Stimulated activated CD4-positive, alpha-beta T cell treated with anti-CD3 and anti-CD28 coated beads, Interleukin-4, amount 100 ng/mL, for 24 hours (primary cell): ENCODE data around the gene NSDHL.
"Not testable (repeated sequence)": the region's sequence is repeated elsewhere in the genome, so short reads cannot be mapped to it uniquely, and the experiment has no call there.

Experiments
- DNase-seq: peaks from one replicate; pipeline ENCODE4 v3.0.0-alpha.2; 2020

NSDHL gene

GRCh38 chrX:152895724-152896420, 65.0 kb downstream of the NSDHL start:
- DNase-seq: no peak

GRCh38 chrX:152896450-152896849, 65.6 kb downstream of the NSDHL start:
- DNase-seq: no peak

- no peak for DNase-seq
These were observed 66.6 kb downstream of the NSDHL start, which contains the start of gene ZNF185 for GRCh38 chrX:152897222-152898131. TSS of gene ZNF185 (plus strand) at chrX:152898067. CDS start at chrX:152914490, 16,423 bp downstream.

- no peak for DNase-seq
These were observed 67.6 kb downstream of the NSDHL start for GRCh38 chrX:152898442-152898841.

- no peak for DNase-seq
These were observed 68.4 kb downstream of the NSDHL start for GRCh38 chrX:152899111-152899873.

- no peak for DNase-seq
These were observed 69.2 kb downstream of the NSDHL start for GRCh38 chrX:152899874-152900719.

GRCh38 chrX:152900937-152901445, 70.1 kb downstream of the NSDHL start:
- no peak for DNase-seq

- no peak for DNase-seq
These were observed 71.1 kb downstream of the NSDHL start for GRCh38 chrX:152901816-152902501.

- DNase-seq: no peak
These were observed 71.6 kb downstream of the NSDHL start for GRCh38 chrX:152902502-152902820.

GRCh38 chrX:152903589-152903988, 72.7 kb downstream of the NSDHL start:
- DNase-seq: no peak

- peak; percentile 36 for DNase-seq
These were observed 73.6 kb downstream of the NSDHL start for GRCh38 chrX:152904151-152905080.

GRCh38 chrX:152905081-152905420, 74.2 kb downstream of the NSDHL start:
- no peak for DNase-seq

- no peak for DNase-seq
These were observed 76.3 kb downstream of the NSDHL start for GRCh38 chrX:152907084-152907651.

GRCh38 chrX:152908486-152908885, 77.6 kb downstream of the NSDHL start:
- DNase-seq: no peak

- not testable (repeated sequence) for DNase-seq
These were observed 79.2 kb downstream of the NSDHL start for GRCh38 chrX:152910018-152910417.

- DNase-seq: no peak
These were observed 81.2 kb downstream of the NSDHL start for GRCh38 chrX:152912106-152912505.

GRCh38 chrX:152912641-152913040, 81.8 kb downstream of the NSDHL start:
- DNase-seq: no peak

- no peak for DNase-seq
These were observed 82.5 kb downstream of the NSDHL start for GRCh38 chrX:152913346-152913745.

- no peak for DNase-seq
These were observed 83.0 kb downstream of the NSDHL start for GRCh38 chrX:152913910-152914309.
